H1 (cell line): ENCODE data around the gene BABAM2. TPM values are rescaled to one million over a fixed set of nuclear protein-coding genes. Genes with fewer than 3 reads are reported as not detected.

ENCODE experiments used
- EZH2 ChIP-seq: fragments of 200-600 bp; sonication (generic); IDR thresholded peaks from 2 replicates; pipeline ENCODE4 v1.7.1; 2012; ENCODE audit warnings: low read depth, mild to moderate bottlenecking, moderate library complexity, low read length, inconsistent platforms; ENCODE audit not compliant: severe bottlenecking
- POLR2AphosphoS5 ChIP-seq: IDR thresholded peaks from 2 replicates; pipeline ENCODE4 v1.6.1; 2011; ENCODE audit warnings: low read depth, low read length
- RNF2 ChIP-seq: fragments of 200-900, 300-1000 bp; sonication (generic); IDR thresholded peaks from 2 replicates; pipeline ENCODE4 v1.7.1; 2016; ENCODE audit warnings: borderline replicate concordance, low read depth, mild to moderate bottlenecking, antibody characterized with exemption, low read length; ENCODE audit not compliant: poor library complexity, severe bottlenecking; ENCODE audit errors: missing control alignments
- SP1 ChIP-seq: IDR thresholded peaks from 2 replicates; pipeline ENCODE4 v1.6.1; 2011; ENCODE audit warnings: low read depth, low read length
- polyA plus RNA-seq, 7 experiments: library from polyadenylated mRNA; depleted of rRNA in 3 of 7; stranded (reverse) in 5 of 7; unstranded in 2 of 7; fragments of >200 nt in 5 of 7; fragments of 200-250 nt in 2 of 7; gene quantifications; 1 replicate in 5 of 7; 2 replicates in 1 of 7; 4 replicates in 1 of 7; pipeline versions ENCODE4 v1.2.1 to v1.2.3, GENCODE V29; 2011 to 2013; ENCODE audit warnings: missing spikeins in 2 of 7, mixed read lengths in 2 of 7
- total RNA-seq: library from RNA; stranded (reverse); fragmentation: NEBNext Ultra II Directional; extraction: Animal tissue kit (Norgen Biotek cat#: 25700); gene quantifications from 2 replicates; pipeline ENCODE4 v1.2.1, GENCODE V29; 2021

BABAM2 gene
- total and polyA plus RNA-seq, 2 of the 8 experiments (the other 6 are each of a cell fraction or from before 2014, with no cell fraction given): 15.8 to 20.9 TPM

- TF ChIP-seq EZH2: no peak
- no peak for TF ChIP-seq SP1
- no peak for TF ChIP-seq RNF2
- TF ChIP-seq POLR2AphosphoS5: no peak
Observed at GRCh38 chr2:28002181-28002580, 111.7 kb downstream of the BABAM2 start (continued).
